Measurements from ENCODE around the gene AHCYL1.

DNA sequence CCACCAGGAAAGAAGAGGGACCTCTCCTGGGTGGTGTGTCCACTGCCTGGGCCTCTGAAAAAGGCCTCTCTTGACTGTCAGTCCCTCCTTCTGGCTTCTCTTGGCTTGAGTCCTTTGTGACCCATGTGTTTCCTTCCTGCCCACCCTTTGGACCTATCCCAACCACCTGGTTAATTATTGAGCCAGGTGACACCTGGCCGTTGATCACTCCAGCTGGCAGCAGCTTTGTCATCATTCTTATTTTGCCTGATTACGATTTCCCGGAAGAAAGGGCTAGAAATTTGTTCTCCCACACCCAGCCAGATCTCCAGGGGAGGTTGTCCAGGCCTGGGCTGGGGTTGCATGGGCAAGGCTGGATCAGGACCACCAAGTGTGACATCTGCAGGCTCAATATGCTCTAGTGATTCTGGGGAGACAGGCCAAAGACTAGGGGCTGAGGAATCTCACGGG lies 49.1 kb upstream of the AHCYL1 start:
- TF ChIP-seq, protein P1, sequence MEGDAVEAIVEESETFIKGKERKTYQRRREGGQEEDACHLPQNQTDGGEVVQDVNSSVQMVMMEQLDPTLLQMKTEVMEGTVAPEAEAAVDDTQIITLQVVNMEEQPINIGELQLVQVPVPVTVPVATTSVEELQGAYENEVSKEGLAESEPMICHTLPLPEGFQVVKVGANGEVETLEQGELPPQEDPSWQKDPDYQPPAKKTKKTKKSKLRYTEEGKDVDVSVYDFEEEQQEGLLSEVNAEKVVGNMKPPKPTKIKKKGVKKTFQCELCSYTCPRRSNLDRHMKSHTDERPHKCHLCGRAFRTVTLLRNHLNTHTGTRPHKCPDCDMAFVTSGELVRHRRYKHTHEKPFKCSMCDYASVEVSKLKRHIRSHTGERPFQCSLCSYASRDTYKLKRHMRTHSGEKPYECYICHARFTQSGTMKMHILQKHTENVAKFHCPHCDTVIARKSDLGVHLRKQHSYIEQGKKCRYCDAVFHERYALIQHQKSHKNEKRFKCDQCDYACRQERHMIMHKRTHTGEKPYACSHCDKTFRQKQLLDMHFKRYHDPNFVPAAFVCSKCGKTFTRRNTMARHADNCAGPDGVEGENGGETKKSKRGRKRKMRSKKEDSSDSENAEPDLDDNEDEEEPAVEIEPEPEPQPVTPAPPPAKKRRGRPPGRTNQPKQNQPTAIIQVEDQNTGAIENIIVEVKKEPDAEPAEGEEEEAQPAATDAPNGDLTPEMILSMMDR (optimal IDR thresholded peaks at IDR 0.05 in 1 of 3, IDR thresholded peaks at IDR 0.05 in 1 of 3, conservative IDR thresholded peaks at IDR 0.05 in 1 of 3; ENCODE audit: extremely low read depth in 1 of 3, insufficient read depth in 2 of 3, low read length in 3 of 3), result no peak
- TF ChIP-seq EZH2 (IDR thresholded peaks at IDR 0.05; ENCODE audit: low read length), result no peak
